HepG2 (cell line): ENCODE results near the gene ANKRD52. TPM values are rescaled to one million over a fixed set of nuclear protein-coding genes. Genes with fewer than 3 reads are reported as not detected.
A peak's percentile ranks its signal among the peaks of the same experiment; 100 is the strongest.

Experiments used
- ARNT ChIP-seq: fragments of 450-650 bp; IDR thresholded peaks from 2 replicates; pipeline ENCODE4 v1.6.1; 2017
- DMTF1 ChIP-seq: sonication (generic); formaldehyde crosslinking; IDR thresholded peaks from 2 replicates; pipeline ENCODE4 v1.4.0; 2020; ENCODE audit warnings: mild to moderate bottlenecking, missing genetic modification reagents
- ELK4 ChIP-seq: sonication (generic); formaldehyde crosslinking; IDR thresholded peaks from 2 replicates; pipeline ENCODE4 v1.9.0; 2021; ENCODE audit warnings: missing genetic modification reagents, borderline replicate concordance
- ISL2 ChIP-seq: sonication (generic); formaldehyde crosslinking; IDR thresholded peaks from 2 replicates; pipeline ENCODE4 v1.5.0; 2020; ENCODE audit warnings: missing genetic modification reagents
- MIER3 ChIP-seq: IDR thresholded peaks from 2 replicates; pipeline ENCODE4 v1.6.1; 2016; ENCODE audit warnings: missing compliant biosample characterization, borderline replicate concordance
- MYC ChIP-seq: sonication (generic); formaldehyde crosslinking; IDR thresholded peaks from 2 replicates; pipeline ENCODE4 v1.9.0; 2021; ENCODE audit warnings: missing genetic modification reagents, borderline replicate concordance
- PHF5A ChIP-seq: IDR thresholded peaks from one replicate; pipeline ENCODE4 v1.6.1; 2018; ENCODE audit warnings: low read depth, missing genetic modification reagents; ENCODE audit not compliant: unreplicated experiment
- PRMT3 ChIP-seq: sonication (generic); formaldehyde crosslinking; IDR thresholded peaks from 2 replicates; pipeline ENCODE4 v1.8.1; 2022; ENCODE audit warnings: low read depth, mild to moderate bottlenecking, moderate library complexity, missing genetic modification reagents, borderline replicate concordance
- RCOR2 ChIP-seq: IDR thresholded peaks from 2 replicates; pipeline ENCODE4 v1.6.1; 2016; ENCODE audit warnings: missing biosample characterization, missing genetic modification reagents
- SALL2 ChIP-seq: sonication (generic); formaldehyde crosslinking; IDR thresholded peaks from 2 replicates; pipeline ENCODE4 v1.8.1; 2023; ENCODE audit warnings: mild to moderate bottlenecking, missing genetic modification reagents, inconsistent platforms
- SAP130 ChIP-seq: IDR thresholded peaks from 2 replicates; pipeline ENCODE4 v1.6.1; 2016; ENCODE audit warnings: low read depth
- ZBTB37 ChIP-seq: sonication (generic); formaldehyde crosslinking; IDR thresholded peaks from 2 replicates; pipeline ENCODE4 v1.4.0; 2020; ENCODE audit warnings: mild to moderate bottlenecking, missing genetic modification reagents
- ZFP36L2 ChIP-seq: sonication (generic); formaldehyde crosslinking; IDR thresholded peaks from 2 replicates; pipeline ENCODE4 v1.4.0; 2020; ENCODE audit warnings: missing genetic modification reagents
- ZNF354B ChIP-seq: sonication (generic); formaldehyde crosslinking; IDR thresholded peaks from 2 replicates; pipeline ENCODE4 v1.8.0; 2022; ENCODE audit warnings: mild to moderate bottlenecking, missing genetic modification reagents
- ZNF430 ChIP-seq: sonication (generic); formaldehyde crosslinking; IDR thresholded peaks from 2 replicates; pipeline ENCODE4 v1.9.0; 2021; ENCODE audit warnings: mild to moderate bottlenecking, missing genetic modification reagents
- ZNF44 ChIP-seq: sonication (generic); formaldehyde crosslinking; IDR thresholded peaks from 2 replicates; pipeline ENCODE4 v1.5.1; 2020; ENCODE audit warnings: mild to moderate bottlenecking, missing genetic modification reagents
- ZNF441 ChIP-seq: sonication (generic); formaldehyde crosslinking; IDR thresholded peaks from 2 replicates; pipeline ENCODE4 v1.7.0; 2021; ENCODE audit warnings: missing genetic modification reagents, borderline replicate concordance
- ZNF644 ChIP-seq: IDR thresholded peaks from 2 replicates; pipeline ENCODE4 v1.6.1; 2016; ENCODE audit warnings: low read depth
- polyA plus RNA-seq, 8 experiments: library from polyadenylated mRNA; depleted of rRNA in 3 of 8; stranded (reverse) in 7 of 8; unstranded in 1 of 8; fragments of >200 nt; fragmentation: Illumina TruSeq in 4 of 8; extraction: Trizol in 4 of 8; gene quantifications; 2 replicates each; pipeline versions ENCODE4 v1.2.1 to v1.2.3, GENCODE V29; 2011 to 2016; ENCODE audit warnings: low read depth in 4 of 8, missing spikeins in 1 of 8, mixed read lengths in 1 of 8; ENCODE audit not compliant: insufficient read depth in 1 of 8
- total RNA-seq, 5 experiments: library from RNA; depleted of rRNA; stranded (reverse); fragments of >200 nt; fragmentation: Illumina TruSeq; extraction: Trizol; gene quantifications; 2 replicates each; pipeline ENCODE4 v1.2.3, GENCODE V29; 2016; ENCODE audit warnings: low read depth in 1 of 5
- TF ChIP-seq, protein P1 (sequence below): sonication (generic); formaldehyde crosslinking; IDR thresholded peaks from 2 replicates; pipeline ENCODE4 v1.9.0; 2022; ENCODE audit warnings: missing genetic modification reagents, mild to moderate bottlenecking, borderline replicate concordance
- TF ChIP-seq, protein P2 (sequence below): sonication (generic); formaldehyde crosslinking; IDR thresholded peaks from 2 replicates; pipeline ENCODE4 v1.4.0; 2020; ENCODE audit warnings: missing genetic modification reagents

ANKRD52 gene
- total and polyA plus RNA-seq, 2 of the 13 experiments (the other 11 are each of a cell fraction or from before 2014, with no cell fraction given): 7.8 to 9.2 TPM

GRCh38 chr12:56189918-56190694 lies 68.1 kb downstream of the ANKRD52 start (continued):
- TF ChIP-seq ARNT (no peak), ZNF44 (no peak), ZBTB37 (peak; percentile 49; the same call in 1 of the 2 replicates), PHF5A (CRISPR knock-in tag) (no peak), SALL2 (CRISPR knock-in tag) (no peak), DMTF1 (CRISPR knock-in tag) (no peak), RCOR2 (CRISPR knock-in tag) (no peak), MYC (CRISPR knock-in tag) (peak; percentile 62), PRMT3 (no peak), ZNF354B (CRISPR knock-in tag) (no peak), ZNF441 (CRISPR knock-in tag) (no peak; the same call in 1 of the 2 replicates), ZFP36L2 (CRISPR knock-in tag) (no peak), ELK4 (CRISPR knock-in tag) (no peak), SAP130 (CRISPR knock-in tag) (peak; percentile 77), ZNF644 (no peak; the same call in 1 of the 2 replicates), ZNF430 (CRISPR knock-in tag) (no peak), MIER3 (peak; percentile 65; the same call in 1 of the 2 replicates), ISL2 (CRISPR knock-in tag) (peak; percentile 54; the same call in 1 of the 2 replicates)
- TF ChIP-seq, protein P1, sequence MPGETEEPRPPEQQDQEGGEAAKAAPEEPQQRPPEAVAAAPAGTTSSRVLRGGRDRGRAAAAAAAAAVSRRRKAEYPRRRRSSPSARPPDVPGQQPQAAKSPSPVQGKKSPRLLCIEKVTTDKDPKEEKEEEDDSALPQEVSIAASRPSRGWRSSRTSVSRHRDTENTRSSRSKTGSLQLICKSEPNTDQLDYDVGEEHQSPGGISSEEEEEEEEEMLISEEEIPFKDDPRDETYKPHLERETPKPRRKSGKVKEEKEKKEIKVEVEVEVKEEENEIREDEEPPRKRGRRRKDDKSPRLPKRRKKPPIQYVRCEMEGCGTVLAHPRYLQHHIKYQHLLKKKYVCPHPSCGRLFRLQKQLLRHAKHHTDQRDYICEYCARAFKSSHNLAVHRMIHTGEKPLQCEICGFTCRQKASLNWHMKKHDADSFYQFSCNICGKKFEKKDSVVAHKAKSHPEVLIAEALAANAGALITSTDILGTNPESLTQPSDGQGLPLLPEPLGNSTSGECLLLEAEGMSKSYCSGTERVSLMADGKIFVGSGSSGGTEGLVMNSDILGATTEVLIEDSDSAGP (CRISPR knock-in tag): no peak; the same call in 1 of the 2 replicates
- TF ChIP-seq, protein P2, sequence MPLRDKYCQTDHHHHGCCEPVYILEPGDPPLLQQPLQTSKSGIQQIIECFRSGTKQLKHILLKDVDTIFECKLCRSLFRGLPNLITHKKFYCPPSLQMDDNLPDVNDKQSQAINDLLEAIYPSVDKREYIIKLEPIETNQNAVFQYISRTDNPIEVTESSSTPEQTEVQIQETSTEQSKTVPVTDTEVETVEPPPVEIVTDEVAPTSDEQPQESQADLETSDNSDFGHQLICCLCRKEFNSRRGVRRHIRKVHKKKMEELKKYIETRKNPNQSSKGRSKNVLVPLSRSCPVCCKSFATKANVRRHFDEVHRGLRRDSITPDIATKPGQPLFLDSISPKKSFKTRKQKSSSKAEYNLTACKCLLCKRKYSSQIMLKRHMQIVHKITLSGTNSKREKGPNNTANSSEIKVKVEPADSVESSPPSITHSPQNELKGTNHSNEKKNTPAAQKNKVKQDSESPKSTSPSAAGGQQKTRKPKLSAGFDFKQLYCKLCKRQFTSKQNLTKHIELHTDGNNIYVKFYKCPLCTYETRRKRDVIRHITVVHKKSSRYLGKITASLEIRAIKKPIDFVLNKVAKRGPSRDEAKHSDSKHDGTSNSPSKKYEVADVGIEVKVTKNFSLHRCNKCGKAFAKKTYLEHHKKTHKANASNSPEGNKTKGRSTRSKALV (CRISPR knock-in tag): 0 out of 2 replicates have a peak, but pooled peaks have one; percentile 51
